Left cardiac atrium (tissue), 4 donors: Measurements from ENCODE around the gene MYLK2. TPM values are rescaled to one million over a fixed set of nuclear protein-coding genes. Genes with fewer than 3 reads are reported as not detected.

Experiments
- ATAC-seq, 2 donors: fragments of 200-7000 bp; cut with Tn5 transposase; one replicate each; pipeline ENCODE4 v1.9.1; 2020; ENCODE audit warnings: mild to moderate bottlenecking in 2 of 2, moderate library complexity in 2 of 2
- DNase-seq: peaks from one replicate; pipeline ENCODE4 v3.0.0-alpha.2; 2020
- intact Hi-C, 2 donors: fragments of 100-400 bp; cut with DNase I; formaldehyde crosslinking; loops; one replicate each; pipeline versions ENCODE4 v1.14.1 to v1.15.1; 2022 to 2023
- total RNA-seq, 2 donors: library from RNA; stranded (reverse); fragmentation: NEBNext Ultra II Directional; extraction: Animal tissue kit (Norgen Biotek cat#: 25700); gene quantifications; one replicate each; pipeline ENCODE4 v1.2.1, GENCODE V29; 2021
- donor health status: DM: no; HTN: yes; CAD: no.
- donor health status: DM: no; HTN: yes; CAD: no; lungs with severe emphysema.
- donor health status: DM: yes; HTN: yes; CAD: no.
- donor health status: Dilated cardiomyopathy.

MYLK2 gene
- total RNA-seq, 2 donors from 2014 or later, result 0.55 TPM; not detected in 1

GRCh38 chr20:31844737-31845299, 25.7 kb downstream of the MYLK2 start:
- DNase-seq (no peak), ATAC-seq (no peak)
- intact Hi-C loops, result no loop called here

- DNase-seq, result peak; percentile 77
Observed at GRCh38 chr20:31845300-31845863, 26.2 kb downstream of the MYLK2 start, which contains the start of gene FOXS1. TSS of gene FOXS1 (minus strand) at chr20:31845604. CDS start at chr20:31845542, 62 bp downstream.

GRCh38 chr20:31846793-31847138, 27.6 kb downstream of the MYLK2 start:
- DNase-seq (no peak), ATAC-seq (no peak)
- intact Hi-C loops, result no loop called here

More at GRCh38 chr20:31845300-31845863, 26.2 kb downstream of the MYLK2 start, which contains the start of gene FOXS1:
- peak; percentile 57 to 68 for ATAC-seq
- intact Hi-C loops, result no loop called here

- ATAC-seq (no peak), DNase-seq (no peak)
- intact Hi-C loops, result no loop called here
Observed at GRCh38 chr20:31848088-31848999, 29.2 kb downstream of the MYLK2 start.

- intact Hi-C loops, result no loop called here
- ATAC-seq (no peak), DNase-seq (no peak)
Observed at GRCh38 chr20:31849306-31849930, 30.3 kb downstream of the MYLK2 start.

- intact Hi-C loops, result loop anchor here in 1 of 2 donors (5.0 kb wide), 2 partner anchors 101 to 181 kb away; partner anchors contain the start of gene PDRG1
- ATAC-seq (no peak), DNase-seq (no peak)
Observed at GRCh38 chr20:31851240-31851955, 32.2 kb downstream of the MYLK2 start.

- DNase-seq, result no peak
- intact Hi-C loops, result loop anchor here (2.0 to 5.0 kb wide), 4 partner anchors 99 to 239 kb away; partner anchors contain the start of gene PDRG1 (in 2 of the 2)
- ATAC-seq, result no peak
Observed at GRCh38 chr20:31853481-31853880, 34.3 kb downstream of the MYLK2 start.

- intact Hi-C loops, result no loop called here
- ATAC-seq (no peak), DNase-seq (no peak)
Observed at GRCh38 chr20:31856516-31856915, 37.4 kb downstream of the MYLK2 start.

- no peak for DNase-seq
- intact Hi-C loops, result no loop called here
- ATAC-seq, result no peak
Observed at GRCh38 chr20:31857861-31858759, 39.0 kb downstream of the MYLK2 start.

- intact Hi-C loops, result no loop called here
- ATAC-seq (no peak), DNase-seq (no peak)
Observed at GRCh38 chr20:31858760-31859083, 39.6 kb downstream of the MYLK2 start.

- DNase-seq, result no peak
Observed at GRCh38 chr20:31859266-31859997, 40.3 kb downstream of the MYLK2 start.

GRCh38 chr20:31859998-31860380, 40.8 kb downstream of the MYLK2 start:
- intact Hi-C loops, result no loop called here
- ATAC-seq (no peak), DNase-seq (no peak)

More at GRCh38 chr20:31859266-31859997, 40.3 kb downstream of the MYLK2 start:
- intact Hi-C loops, result no loop called here
- ATAC-seq, result no peak

GRCh38 chr20:31860390-31861134, 41.4 kb downstream of the MYLK2 start:
- ATAC-seq (peak; percentile 27 to 79), DNase-seq (no peak)
- intact Hi-C loops, result no loop called here

GRCh38 chr20:31861135-31861384, 41.9 kb downstream of the MYLK2 start:
- ATAC-seq (peak; percentile 43 to 46), DNase-seq (no peak)
- intact Hi-C loops, result no loop called here

- intact Hi-C loops, result no loop called here
- peak; percentile 86 for ATAC-seq
- peak; percentile 79 for DNase-seq
Observed at GRCh38 chr20:31861385-31862156, 42.4 kb downstream of the MYLK2 start.

GRCh38 chr20:31862157-31862470, 43.0 kb downstream of the MYLK2 start:
- DNase-seq, result no peak
- ATAC-seq, result no peak
- intact Hi-C loops, result no loop called here
